HL-60 (cell line): Measurements from ENCODE around the gene COL5A3.

Experiments used
- DNase-seq, 2 experiments: peaks; one replicate each; pipeline ENCODE4 v3.0.0-alpha.2; 2010 to 2020; ENCODE audit warnings: low read depth in 1 of 2, low spot score in 1 of 2
- H3K27ac ChIP-seq: fragments of 250-450 bp; sonication (Bioruptor Pico); replicated peaks from 2 replicates; pipeline ENCODE4 v1.5.1; 2020; ENCODE audit warnings: mild to moderate bottlenecking, moderate library complexity
- H3K27me3 ChIP-seq: fragments of 250-450 bp; sonication (Bioruptor Pico); 2 replicates; pipeline ENCODE4 v1.5.1; 2021; ENCODE audit warnings: mild to moderate bottlenecking, moderate library complexity; ENCODE audit not compliant: insufficient read depth, poor library complexity, severe bottlenecking
- H3K4me3 ChIP-seq: replicated peaks from 2 replicates; pipeline ENCODE4 v1.5.1; 2011; ENCODE audit warnings: mild to moderate bottlenecking, control low read depth, low read length; ENCODE audit not compliant: insufficient read depth
- CTCF ChIP-seq: IDR thresholded peaks from one replicate; pipeline ENCODE4 v1.5.1; 2011; ENCODE audit warnings: low read length, control low read depth, inconsistent platforms; ENCODE audit not compliant: insufficient read depth
- GABPA ChIP-seq: IDR thresholded peaks from 2 replicates; pipeline ENCODE4 v1.6.1; 2012; ENCODE audit warnings: low read depth
- POLR2AphosphoS5 ChIP-seq: IDR thresholded peaks from 2 replicates; pipeline ENCODE4 v1.6.1; 2012; ENCODE audit warnings: low read depth
- REST ChIP-seq: IDR thresholded peaks from 2 replicates; pipeline ENCODE4 v1.6.1; 2012; ENCODE audit warnings: low read depth; ENCODE audit not compliant: insufficient replicate concordance
- SPI1 ChIP-seq: IDR thresholded peaks from 2 replicates; pipeline ENCODE4 v1.6.1; 2012; ENCODE audit warnings: low read depth, mild to moderate bottlenecking, borderline replicate concordance

The COL5A3 gene

GRCh38 chr19:10018786-10019185, 8.5 kb upstream of the COL5A3 start:
- Histone ChIP-seq H3K27ac (no peak overlapping the region), H3K27me3 (peaks cover 2% of the 10 kb centered on the region), H3K4me3 (no peak overlapping the region)
- no peak for DNase-seq
- TF ChIP-seq REST (no peak), GABPA (no peak), SPI1 (no peak), POLR2AphosphoS5 (no peak), CTCF (no peak)

- TF ChIP-seq CTCF (no peak), REST (no peak), POLR2AphosphoS5 (no peak)
- Histone ChIP-seq H3K27ac (no peak overlapping the region), H3K27me3 (peaks cover 2% of the 10 kb centered on the region), H3K4me3 (no peak overlapping the region)
- no peak for DNase-seq
Measured at GRCh38 chr19:10018263-10018662, 8.0 kb upstream of the COL5A3 start.

- H3K4me3 ChIP-seq: no peak overlapping the region
- TF ChIP-seq CTCF: no peak
- no peak for TF ChIP-seq POLR2AphosphoS5
- TF ChIP-seq REST: no peak
- no peak for TF ChIP-seq SPI1
- TF ChIP-seq GABPA: no peak
- no peak for DNase-seq
- no peak overlapping the region for H3K27ac ChIP-seq
- peaks cover 22% of the 10 kb centered on the region for H3K27me3 ChIP-seq
Measured at GRCh38 chr19:10013834-10014618, 3.7 kb upstream of the COL5A3 start.
